ENCODE measurements around the gene DIPK1B.

DIPK1B gene

DNA sequence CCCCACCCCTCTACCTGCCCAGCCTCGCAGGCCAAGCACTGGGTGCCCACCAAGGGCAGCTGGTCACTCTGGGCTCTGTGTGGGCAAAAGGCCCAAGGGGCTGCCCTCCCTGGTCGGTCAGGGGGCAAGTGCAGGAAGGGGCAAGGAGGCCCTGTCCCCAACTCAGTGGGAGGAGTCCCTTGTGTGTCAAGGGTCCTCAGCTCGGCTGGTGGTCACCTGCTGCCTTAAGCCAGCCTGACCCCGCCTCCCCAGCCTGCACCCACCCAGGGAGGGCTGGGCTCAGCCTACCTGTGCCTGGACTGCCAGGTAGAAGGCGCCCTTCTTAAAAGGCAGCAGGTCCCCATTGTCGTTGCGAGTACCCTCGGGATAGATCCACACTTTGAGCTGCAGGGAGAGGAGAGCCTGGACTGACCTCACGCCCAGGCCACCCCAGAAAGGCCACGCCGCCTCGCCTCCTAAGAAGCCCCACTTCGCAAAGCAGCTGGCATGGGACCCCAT is 36.0 kb upstream of the DIPK1B start:
- Histone ChIP-seq H4K20me1 (ENCODE audit: insufficient read depth, low read length) (peaks cover 2% of the 10 kb centered on the region; the same call in 1 of the 2 replicates), H3K9ac (ENCODE audit: low read depth, low read length) (no peak overlapping the region), H3K4me3 (ENCODE audit: low read depth in 1 of 2, low read length in 2 of 2) (no peak overlapping the region), H3K4me1 (ENCODE audit: insufficient read depth, low read length) (no peaks in the 10 kb centered on the region), H3K27me3 (ENCODE audit: insufficient read depth, low read length, poor library complexity) (no peaks in the 10 kb centered on the region), H3K9me3 (ENCODE audit: insufficient read depth, low read length, severe bottlenecking) (no peaks in the 10 kb centered on the region), H3K36me3 (ENCODE audit: insufficient read depth, low read length) (0 out of 2 replicates have a peak, but pooled peaks cover 3% of the 10 kb centered on the region), H3K79me2 (ENCODE audit: insufficient read depth, low read length) (no peaks in the 10 kb centered on the region), H3K27ac (ENCODE audit: low read length) (no peak overlapping the region), H2AFZ (ENCODE audit: low read depth, low read length) (no peak overlapping the region), H3K4me2 (ENCODE audit: insufficient read depth, low read length) (no peak overlapping the region)
- ATAC-seq (ENCODE audit: insufficient read depth, low read depth), result no peak
- no peak for DNase-seq
- no peak for TF ChIP-seq EZH2 (IDR thresholded peaks at IDR 0.05; ENCODE audit: borderline replicate concordance, low read depth, low read length, severe bottlenecking)
- TF ChIP-seq, protein P1, sequence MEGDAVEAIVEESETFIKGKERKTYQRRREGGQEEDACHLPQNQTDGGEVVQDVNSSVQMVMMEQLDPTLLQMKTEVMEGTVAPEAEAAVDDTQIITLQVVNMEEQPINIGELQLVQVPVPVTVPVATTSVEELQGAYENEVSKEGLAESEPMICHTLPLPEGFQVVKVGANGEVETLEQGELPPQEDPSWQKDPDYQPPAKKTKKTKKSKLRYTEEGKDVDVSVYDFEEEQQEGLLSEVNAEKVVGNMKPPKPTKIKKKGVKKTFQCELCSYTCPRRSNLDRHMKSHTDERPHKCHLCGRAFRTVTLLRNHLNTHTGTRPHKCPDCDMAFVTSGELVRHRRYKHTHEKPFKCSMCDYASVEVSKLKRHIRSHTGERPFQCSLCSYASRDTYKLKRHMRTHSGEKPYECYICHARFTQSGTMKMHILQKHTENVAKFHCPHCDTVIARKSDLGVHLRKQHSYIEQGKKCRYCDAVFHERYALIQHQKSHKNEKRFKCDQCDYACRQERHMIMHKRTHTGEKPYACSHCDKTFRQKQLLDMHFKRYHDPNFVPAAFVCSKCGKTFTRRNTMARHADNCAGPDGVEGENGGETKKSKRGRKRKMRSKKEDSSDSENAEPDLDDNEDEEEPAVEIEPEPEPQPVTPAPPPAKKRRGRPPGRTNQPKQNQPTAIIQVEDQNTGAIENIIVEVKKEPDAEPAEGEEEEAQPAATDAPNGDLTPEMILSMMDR (IDR thresholded peaks at IDR 0.05; ENCODE audit: borderline replicate concordance, extremely low read depth, low read length, poor library complexity, severe bottlenecking), result no peak

DNA sequence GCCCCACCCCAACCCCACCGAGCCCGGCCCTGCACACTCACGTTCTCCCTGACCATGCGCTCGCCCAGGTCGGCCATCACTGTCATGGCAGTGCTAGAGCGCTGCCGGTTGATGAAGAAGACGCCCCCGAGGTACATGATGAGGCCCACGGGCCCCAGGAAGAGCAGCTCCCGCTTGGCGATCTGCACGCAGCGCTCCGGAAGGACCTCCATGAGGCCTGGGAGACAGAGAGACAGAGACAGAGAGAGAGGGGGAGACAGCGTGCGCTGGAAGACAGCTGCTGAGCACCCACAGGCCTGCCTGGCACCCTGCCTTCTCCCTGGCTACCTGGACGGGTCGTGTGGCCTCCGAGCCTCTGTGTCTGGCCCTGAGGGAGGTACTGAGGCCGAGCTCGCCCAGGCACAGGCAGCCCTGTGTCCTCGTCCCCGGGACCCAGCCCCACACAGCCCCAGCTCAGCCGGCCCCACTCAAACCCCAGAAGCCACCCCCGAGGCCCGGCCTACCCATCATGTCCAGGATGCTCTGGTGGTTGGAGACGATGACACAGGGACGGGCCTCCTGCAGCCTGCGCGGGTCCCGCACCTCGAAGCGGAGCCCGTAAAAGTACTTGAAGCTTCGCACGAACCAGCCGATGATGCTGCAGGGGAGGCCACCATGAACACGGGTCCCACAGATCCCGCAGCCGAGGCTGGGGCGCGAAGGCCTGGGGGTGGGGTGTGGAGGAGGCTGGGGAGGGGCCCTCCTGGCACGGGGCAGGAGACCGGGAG is 35.3 kb upstream of the DIPK1B start:
- H4K20me1 ChIP-seq (ENCODE audit: insufficient read depth, low read length), result peaks cover 2% of the 10 kb centered on the region; the same call in 1 of the 2 replicates

DNA sequence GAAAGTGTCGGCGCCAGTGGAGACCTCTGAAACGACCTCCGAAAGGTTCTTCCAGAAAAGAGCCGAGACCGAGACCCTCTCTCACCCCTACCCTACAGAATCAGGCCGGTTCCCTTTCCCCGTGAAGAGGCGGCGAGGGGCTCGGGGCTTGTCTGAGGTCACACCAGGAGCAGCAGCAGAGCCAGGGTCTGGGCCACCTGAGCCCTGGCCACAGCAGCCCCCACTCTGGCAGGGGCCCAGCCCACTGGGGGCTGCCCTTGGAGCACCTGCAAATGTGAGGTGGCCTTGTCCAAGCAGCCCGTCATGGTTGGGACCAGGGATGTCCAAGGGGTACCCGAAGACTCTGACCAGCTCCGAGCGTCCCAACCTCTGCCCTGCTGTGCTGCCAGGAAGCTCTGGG is 34.3 kb upstream of the DIPK1B start:
- DNase-seq, result no peak
- no peak overlapping the region for H3K4me2 ChIP-seq (ENCODE audit: insufficient read depth, low read length)

More for the DNA sequence above, 35.3 kb upstream of the DIPK1B start:
- Histone ChIP-seq H3K4me1 (ENCODE audit: insufficient read depth, low read length) (no peaks in the 10 kb centered on the region), H3K9me3 (ENCODE audit: insufficient read depth, low read length, severe bottlenecking) (no peaks in the 10 kb centered on the region), H3K79me2 (ENCODE audit: insufficient read depth, low read length) (no peaks in the 10 kb centered on the region), H3K4me2 (ENCODE audit: insufficient read depth, low read length) (no peak overlapping the region), H3K36me3 (ENCODE audit: insufficient read depth, low read length) (0 out of 2 replicates have a peak, but pooled peaks cover 3% of the 10 kb centered on the region), H3K9ac (ENCODE audit: low read depth, low read length) (no peak overlapping the region), H3K27me3 (ENCODE audit: insufficient read depth, low read length, poor library complexity) (no peaks in the 10 kb centered on the region), H3K4me3 (ENCODE audit: low read depth in 1 of 2, low read length in 2 of 2) (no peak overlapping the region), H2AFZ (ENCODE audit: low read depth, low read length) (no peak overlapping the region), H3K27ac (ENCODE audit: low read length) (no peak overlapping the region)
- no peak for DNase-seq
- no peak for ATAC-seq (ENCODE audit: insufficient read depth, low read depth)
- no peak for TF ChIP-seq EZH2 (IDR thresholded peaks at IDR 0.05; ENCODE audit: borderline replicate concordance, low read depth, low read length, severe bottlenecking)
- TF ChIP-seq, protein P1 (IDR thresholded peaks at IDR 0.05; ENCODE audit: borderline replicate concordance, extremely low read depth, low read length, poor library complexity, severe bottlenecking), result no peak

More for the DNA sequence above, 34.3 kb upstream of the DIPK1B start:
- H3K9ac ChIP-seq (ENCODE audit: low read depth, low read length), result no peak overlapping the region
- no peak overlapping the region for H3K27ac ChIP-seq (ENCODE audit: low read length)
- H3K4me1 ChIP-seq (ENCODE audit: insufficient read depth, low read length), result no peaks in the 10 kb centered on the region
- H4K20me1 ChIP-seq (ENCODE audit: insufficient read depth, low read length), result peaks cover 9% of the 10 kb centered on the region; the same call in 1 of the 2 replicates
- TF ChIP-seq EZH2 (IDR thresholded peaks at IDR 0.05; ENCODE audit: borderline replicate concordance, low read depth, low read length, severe bottlenecking), result no peak
- TF ChIP-seq, protein P1 (IDR thresholded peaks at IDR 0.05; ENCODE audit: borderline replicate concordance, extremely low read depth, low read length, poor library complexity, severe bottlenecking), result no peak
- H3K4me3 ChIP-seq (ENCODE audit: low read depth in 1 of 2, low read length in 2 of 2), result no peak overlapping the region
- no peak overlapping the region for H2AFZ ChIP-seq (ENCODE audit: low read depth, low read length)
- H3K9me3 ChIP-seq (ENCODE audit: insufficient read depth, low read length, severe bottlenecking), result no peaks in the 10 kb centered on the region
- no peaks in the 10 kb centered on the region for H3K79me2 ChIP-seq (ENCODE audit: insufficient read depth, low read length)
- 0 out of 2 replicates have a peak, but pooled peaks cover 3% of the 10 kb centered on the region for H3K36me3 ChIP-seq (ENCODE audit: insufficient read depth, low read length)
- ATAC-seq (ENCODE audit: insufficient read depth, low read depth), result no peak
- H3K27me3 ChIP-seq (ENCODE audit: insufficient read depth, low read length, poor library complexity), result no peaks in the 10 kb centered on the region
